Hematopoietic multipotent progenitor cell treated with erythropoietin and hydrocortisone succinate and interleukin-3 and kit ligand, for 8 days (in vitro differentiated cells): ENCODE data around the gene ASB13.
A peak's percentile ranks its signal among the peaks of the same experiment; 100 is the strongest.

Experiments
- DNase-seq: peaks from one replicate; pipeline ENCODE4 v3.0.0-alpha.2; 2015

Gene ASB13

GRCh38 chr10:5666008-5666840 is at the start of gene ASB13:
Gene ASB13, minus strand, starts transcription at chr10:5666595. Its CDS starts 44 bp downstream, at chr10:5666551.
- peak; percentile 71 for DNase-seq

- no peak for DNase-seq
Observed at GRCh38 chr10:5711642-5712041, 45.2 kb upstream of the ASB13 start.

GRCh38 chr10:5710859-5711258 is 44.5 kb upstream of the ASB13 start:
- no peak for DNase-seq

- no peak for DNase-seq
Observed at GRCh38 chr10:5709865-5710264, 43.5 kb upstream of the ASB13 start.

- DNase-seq: no peak
Observed at GRCh38 chr10:5708356-5708755, 42.0 kb upstream of the ASB13 start.

GRCh38 chr10:5698062-5698461 is 31.7 kb upstream of the ASB13 start:
- no peak for DNase-seq

- DNase-seq: peak; percentile 32
Observed at GRCh38 chr10:5697342-5697741, 30.9 kb upstream of the ASB13 start.

- DNase-seq: no peak
Observed at GRCh38 chr10:5694573-5694972, 28.2 kb upstream of the ASB13 start.

- DNase-seq: peak; percentile 44
Observed at GRCh38 chr10:5692461-5693358, 26.3 kb upstream of the ASB13 start.

- no peak for DNase-seq
Observed at GRCh38 chr10:5691786-5692185, 25.4 kb upstream of the ASB13 start.

- DNase-seq: no peak
Observed at GRCh38 chr10:5688587-5688986, 22.2 kb upstream of the ASB13 start.

- DNase-seq: no peak
Observed at GRCh38 chr10:5685764-5686240, 19.4 kb upstream of the ASB13 start.

GRCh38 chr10:5684971-5685763 is 18.8 kb upstream of the ASB13 start:
- peak; percentile 82 for DNase-seq

- DNase-seq: peak; percentile 99
Observed at GRCh38 chr10:5684318-5684970, 18.0 kb upstream of the ASB13 start, which contains the start of gene TASOR2. Gene TASOR2, plus strand, starts transcription at chr10:5684838. Its CDS starts 35,805 bp downstream, at chr10:5720643.

- no peak for DNase-seq
Observed at GRCh38 chr10:5683065-5683464, 16.7 kb upstream of the ASB13 start.

- no peak for DNase-seq
Observed at GRCh38 chr10:5681930-5682329, 15.5 kb upstream of the ASB13 start.

- DNase-seq: no peak
Observed at GRCh38 chr10:5679606-5680005, 13.2 kb upstream of the ASB13 start.

GRCh38 chr10:5679037-5679435 is 12.6 kb upstream of the ASB13 start:
- no peak for DNase-seq

- DNase-seq: no peak
Observed at GRCh38 chr10:5678397-5679036, 12.1 kb upstream of the ASB13 start.

GRCh38 chr10:5670662-5671375 is 4.4 kb upstream of the ASB13 start:
- DNase-seq: no peak

GRCh38 chr10:5669604-5670003 is 3.2 kb upstream of the ASB13 start:
- DNase-seq: peak; percentile 64
